OCI-LY7 (cell line): ENCODE results near the gene CORIN. TPM values are rescaled to one million over a fixed set of nuclear protein-coding genes. Genes with fewer than 3 reads are reported as not detected.

Experiments used
- BruUV-seq: library from RNA; stranded (reverse); fragments of 400-500 nt; replicated peaks from 2 replicates; lab custom pipeline; 2021; lab: Mats Ljungman, UMichigan
- CTCF ChIA-PET: fragments of 300-600 bp; sonication (Branson Sonifier 250); formaldehyde crosslinking; loops from one replicate; lab custom pipeline; 2022; ENCODE audit warnings: antibody characterized with exemption; ENCODE audit not compliant: unreplicated experiment; lab: Charles Lee
- POLR2A ChIA-PET: fragments of 300-600 bp; sonication (Branson Sonifier 250); formaldehyde crosslinking; loops from one replicate; lab custom pipeline; 2022; ENCODE audit warnings: antibody characterized with exemption; lab: Charles Lee
- DNase-seq: peaks from one replicate; pipeline ENCODE4 v3.0.0-alpha.2; 2015; ENCODE audit warnings: low spot score
- H2AFZ ChIP-seq: fragments of 200-600 bp; sonication (generic), shearing (Covaris generic); 2 replicates; pipeline ENCODE4 v1.6.1; 2014; ENCODE audit warnings: mild to moderate bottlenecking, antibody characterized with exemption, low read length, moderate library complexity
- H3K27ac ChIP-seq: fragments of 200-600 bp; sonication (generic); 2 replicates; pipeline ENCODE4 v1.5.1; 2014; ENCODE audit warnings: mixed run types, low read depth, mild to moderate bottlenecking, moderate library complexity, low read length, inconsistent platforms; ENCODE audit not compliant: poor library complexity, severe bottlenecking
- H3K36me3 ChIP-seq: fragments of 200-600 bp; sonication (generic); 2 replicates; pipeline ENCODE4 v1.6.1; 2014; ENCODE audit warnings: mild to moderate bottlenecking, antibody characterized with exemption, low read length, moderate library complexity, mixed read lengths; ENCODE audit not compliant: insufficient read depth
- H3K4me1 ChIP-seq: fragments of 200-600 bp; sonication (generic); 2 replicates; pipeline ENCODE4 v1.5.1; 2014; ENCODE audit warnings: mild to moderate bottlenecking, low read length; ENCODE audit not compliant: insufficient read depth, poor library complexity, severe bottlenecking
- H3K4me2 ChIP-seq: fragments of 200-600 bp; sonication (generic); 2 replicates; pipeline ENCODE4 v1.6.1; 2014; ENCODE audit warnings: mild to moderate bottlenecking, low read length
- H3K4me3 ChIP-seq: fragments of 200-600 bp; sonication (generic); 2 replicates; pipeline ENCODE4 v1.5.1; 2014; ENCODE audit warnings: mild to moderate bottlenecking, low read depth, low read length; ENCODE audit not compliant: poor library complexity, severe bottlenecking
- H3K79me2 ChIP-seq: fragments of 200-600 bp; sonication (generic); 2 replicates; pipeline ENCODE4 v1.6.1; 2016; ENCODE audit warnings: low read depth, mild to moderate bottlenecking, low read length, moderate library complexity, mixed read lengths; ENCODE audit not compliant: insufficient read depth
- H3K9me2 ChIP-seq: fragments of 200-600 bp; sonication (generic); 2 replicates; pipeline ENCODE4 v1.6.1; 2016; ENCODE audit warnings: mild to moderate bottlenecking, low read length, mixed read lengths; ENCODE audit not compliant: insufficient read depth
- H3K9me3 ChIP-seq: fragments of 200-600 bp; sonication (generic); 2 replicates; pipeline ENCODE4 v1.6.1; 2014; ENCODE audit warnings: mild to moderate bottlenecking, mixed run types, low read length, mixed read lengths
- H4K20me1 ChIP-seq: fragments of 200-600 bp; sonication (generic); 2 replicates; pipeline ENCODE4 v1.6.1; 2014; ENCODE audit warnings: mild to moderate bottlenecking, antibody characterized with exemption, low read length, moderate library complexity, mixed read lengths; ENCODE audit not compliant: insufficient read depth
- EZH2phosphoT487 ChIP-seq: fragments of 200-600 bp; sonication (generic); IDR thresholded peaks from 2 replicates; pipeline ENCODE4 v1.6.1; 2018; ENCODE audit warnings: low read depth, borderline replicate concordance, mild to moderate bottlenecking, mixed run types, antibody characterized with exemption, low read length, moderate library complexity, mixed read lengths
- intact Hi-C: fragments of 100-400 bp; cut with micrococcal nuclease; formaldehyde crosslinking; loops from one replicate; pipeline ENCODE4 v1.10.0; 2022; ENCODE audit not compliant: unreplicated experiment
- total RNA-seq, 2 experiments: library from RNA; depleted of rRNA in 1 of 2; stranded (reverse); fragments of >200 nt in 1 of 2; shearing (Covaris generic) in 1 of 2; gene quantifications; 2 replicates each; pipeline ENCODE4 v1.2.3, GENCODE V29; 2014 to 2022
- TF ChIP-seq, protein P1 (sequence below): fragments of 200-600 bp; sonication (generic); conservative IDR thresholded peaks from 2 replicates; pipeline ENCODE4 v1.5.1; 2014; ENCODE audit warnings: mild to moderate bottlenecking, antibody characterized with exemption, low read length, moderate library complexity, mixed read lengths

The CORIN gene
- total RNA-seq, 2 experiments from 2014 or later: 0.40 TPM; not detected in 1

DNA sequence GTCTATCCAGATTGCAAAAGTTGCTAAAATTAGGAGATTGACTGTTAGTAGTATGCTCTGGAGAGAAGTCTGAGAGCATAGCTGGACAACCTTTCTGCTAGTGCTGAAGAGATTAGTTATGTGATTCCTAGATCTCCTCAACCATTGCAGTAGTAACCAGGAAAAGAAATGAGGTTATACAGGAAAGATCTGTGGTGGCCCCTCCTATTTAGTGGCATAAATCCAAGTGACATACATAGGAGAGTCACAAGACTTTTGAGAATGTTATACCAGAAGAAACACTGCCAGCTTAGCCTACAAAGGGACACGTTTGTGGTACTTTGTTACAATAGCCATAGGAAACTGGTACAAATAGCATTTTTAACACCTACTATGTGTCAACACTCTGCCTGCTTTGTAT, 247.5 kb downstream of the CORIN start:
- no peaks in the 10 kb centered on the region for H3K79me2 ChIP-seq
- TF ChIP-seq EZH2phosphoT487: no peak
- TF ChIP-seq, protein P1, sequence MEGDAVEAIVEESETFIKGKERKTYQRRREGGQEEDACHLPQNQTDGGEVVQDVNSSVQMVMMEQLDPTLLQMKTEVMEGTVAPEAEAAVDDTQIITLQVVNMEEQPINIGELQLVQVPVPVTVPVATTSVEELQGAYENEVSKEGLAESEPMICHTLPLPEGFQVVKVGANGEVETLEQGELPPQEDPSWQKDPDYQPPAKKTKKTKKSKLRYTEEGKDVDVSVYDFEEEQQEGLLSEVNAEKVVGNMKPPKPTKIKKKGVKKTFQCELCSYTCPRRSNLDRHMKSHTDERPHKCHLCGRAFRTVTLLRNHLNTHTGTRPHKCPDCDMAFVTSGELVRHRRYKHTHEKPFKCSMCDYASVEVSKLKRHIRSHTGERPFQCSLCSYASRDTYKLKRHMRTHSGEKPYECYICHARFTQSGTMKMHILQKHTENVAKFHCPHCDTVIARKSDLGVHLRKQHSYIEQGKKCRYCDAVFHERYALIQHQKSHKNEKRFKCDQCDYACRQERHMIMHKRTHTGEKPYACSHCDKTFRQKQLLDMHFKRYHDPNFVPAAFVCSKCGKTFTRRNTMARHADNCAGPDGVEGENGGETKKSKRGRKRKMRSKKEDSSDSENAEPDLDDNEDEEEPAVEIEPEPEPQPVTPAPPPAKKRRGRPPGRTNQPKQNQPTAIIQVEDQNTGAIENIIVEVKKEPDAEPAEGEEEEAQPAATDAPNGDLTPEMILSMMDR: no peak
- no peak for DNase-seq
- POLR2A ChIA-PET: interaction anchor here (0.7 kb wide), 1 partner anchor 110 kb away, joined by 3 read pairs; no protein-coding TSS in a partner anchor
- peaks cover 4% of the 10 kb centered on the region; the same call in 1 of the 2 replicates for H3K36me3 ChIP-seq
- no peak overlapping the region for H3K27ac ChIP-seq
- no peak overlapping the region for H3K4me3 ChIP-seq
- no peak overlapping the region for H3K4me2 ChIP-seq
- no TSS peak for BruUV-seq
- no peaks in the 10 kb centered on the region for H4K20me1 ChIP-seq
- intact Hi-C loops: no loop called here
- H3K9me2 ChIP-seq: no peaks in the 10 kb centered on the region
- H3K4me1 ChIP-seq: no peaks in the 10 kb centered on the region
- CTCF ChIA-PET: no interaction called here
- H3K9me3 ChIP-seq: no peaks in the 10 kb centered on the region
- H2AFZ ChIP-seq: no peak overlapping the region

DNA sequence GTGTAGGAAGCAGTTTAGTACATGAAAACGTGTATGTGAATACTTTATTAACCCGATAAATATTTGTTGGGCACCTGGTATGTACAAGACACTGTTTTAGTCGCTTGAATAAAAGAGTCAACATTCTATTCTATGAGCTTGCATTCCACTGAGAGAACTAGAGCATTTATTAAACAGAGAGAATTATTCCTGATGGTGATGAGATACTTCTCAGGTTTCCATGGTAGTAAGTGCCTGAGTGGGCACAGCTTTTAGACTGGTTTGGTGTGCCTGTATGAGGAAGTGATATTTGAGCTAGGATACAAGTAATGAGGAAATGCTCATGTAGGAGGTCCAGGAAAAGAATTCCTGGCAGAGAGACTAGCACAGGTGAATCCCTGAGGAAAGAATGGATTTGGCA, 258.6 kb downstream of the CORIN start:
- DNase-seq: no peak
- Histone ChIP-seq H3K27ac (no peak overlapping the region), H3K9me2 (no peaks in the 10 kb centered on the region), H3K79me2 (no peaks in the 10 kb centered on the region), H3K4me2 (no peak overlapping the region), H3K36me3 (peaks cover 3% of the 10 kb centered on the region; the same call in 1 of the 2 replicates), H3K9me3 (no peaks in the 10 kb centered on the region), H2AFZ (no peak overlapping the region), H4K20me1 (no peaks in the 10 kb centered on the region), H3K4me3 (no peak overlapping the region), H3K4me1 (no peaks in the 10 kb centered on the region)
- TF ChIP-seq EZH2phosphoT487: no peak
- TF ChIP-seq, protein P1: no peak
- BruUV-seq: no TSS peak
- ChIA-PET POLR2A (no interaction called here), CTCF (no interaction called here)
- intact Hi-C loops: no loop called here

DNA sequence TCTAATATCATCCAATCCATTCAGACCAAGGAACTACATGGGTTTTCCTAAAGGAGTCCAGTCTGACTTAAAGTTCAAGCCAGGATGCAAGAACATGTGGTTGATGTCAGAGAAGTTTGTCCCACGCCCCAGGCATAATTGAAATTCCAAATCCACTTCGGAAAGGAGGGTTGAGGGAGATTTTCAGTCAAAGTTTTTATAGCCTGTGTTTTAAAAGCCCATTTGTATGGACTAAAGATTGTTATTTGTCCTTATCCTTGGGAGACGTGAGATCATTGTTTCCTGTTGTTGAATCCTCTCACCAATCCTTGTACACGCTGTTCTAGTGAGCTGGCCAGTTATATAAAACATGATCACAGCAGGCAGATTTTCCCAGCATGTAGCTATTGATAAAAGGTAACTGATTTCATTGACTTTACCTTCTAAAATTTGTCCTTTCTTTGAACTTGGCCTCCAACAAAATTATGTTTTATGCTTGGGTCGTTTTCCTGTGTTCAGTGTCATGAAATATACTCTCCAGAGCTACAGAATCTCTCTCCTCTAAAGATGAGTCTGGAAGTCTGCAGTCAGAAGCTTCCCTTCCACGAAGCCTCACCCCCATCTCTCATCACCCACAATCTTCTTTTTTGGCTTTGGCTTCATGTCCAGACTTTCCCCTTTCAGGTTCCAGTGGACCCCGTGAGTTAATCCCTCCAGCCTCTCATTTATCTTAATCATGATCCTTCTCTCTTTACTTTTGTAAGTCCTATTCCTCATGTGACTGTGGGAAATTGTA, 259.9 kb downstream of the CORIN start:
- DNase-seq: no peak
- CTCF ChIA-PET: no interaction called here
- intact Hi-C loops: no loop called here
- no peaks in the 10 kb centered on the region for H3K9me3 ChIP-seq
- H3K4me1 ChIP-seq: no peaks in the 10 kb centered on the region
- TF ChIP-seq EZH2phosphoT487: no peak
- TF ChIP-seq, protein P1: no peak
- no peaks in the 10 kb centered on the region for H4K20me1 ChIP-seq
- POLR2A ChIA-PET: interaction anchor here (0.6 to 0.8 kb wide), 3 partner anchors 12 to 1220 kb away, joined by 3 to 4 read pairs (median 3); no protein-coding TSS in a partner anchor
- H3K9me2 ChIP-seq: no peaks in the 10 kb centered on the region
- no peak overlapping the region for H2AFZ ChIP-seq
- H3K4me2 ChIP-seq: no peak overlapping the region
- peaks cover 3% of the 10 kb centered on the region; the same call in 1 of the 2 replicates for H3K36me3 ChIP-seq
- H3K27ac ChIP-seq: no peak overlapping the region
- no TSS peak for BruUV-seq
- no peak overlapping the region for H3K4me3 ChIP-seq
- no peaks in the 10 kb centered on the region for H3K79me2 ChIP-seq
